Measurements from ENCODE around the gene ZBED2.

GRCh38 chr3:111568911-111569310 is 26.2 kb downstream of the ZBED2 start:
- no peak for TF ChIP-seq CTCF (conservative IDR thresholded peaks at IDR 0.05; ENCODE audit: low read length)
- TF ChIP-seq EZH2phosphoT487 (IDR thresholded peaks at IDR 0.05; ENCODE audit: borderline replicate concordance) = no peak
